NCI-H748 treated with DMSO at 0.1 percent for 48 hours (cell line): ENCODE results near the gene PCDHA7.
"Not testable (repeated sequence)": the region's sequence is repeated elsewhere in the genome, so short reads cannot be mapped to it uniquely, and the experiment has no call there.

Experiments
- DNase-seq: peaks from one replicate; lab custom pipeline; 2025; lab: John Stamatoyannopoulos, UW

PCDHA7 gene

DNA sequence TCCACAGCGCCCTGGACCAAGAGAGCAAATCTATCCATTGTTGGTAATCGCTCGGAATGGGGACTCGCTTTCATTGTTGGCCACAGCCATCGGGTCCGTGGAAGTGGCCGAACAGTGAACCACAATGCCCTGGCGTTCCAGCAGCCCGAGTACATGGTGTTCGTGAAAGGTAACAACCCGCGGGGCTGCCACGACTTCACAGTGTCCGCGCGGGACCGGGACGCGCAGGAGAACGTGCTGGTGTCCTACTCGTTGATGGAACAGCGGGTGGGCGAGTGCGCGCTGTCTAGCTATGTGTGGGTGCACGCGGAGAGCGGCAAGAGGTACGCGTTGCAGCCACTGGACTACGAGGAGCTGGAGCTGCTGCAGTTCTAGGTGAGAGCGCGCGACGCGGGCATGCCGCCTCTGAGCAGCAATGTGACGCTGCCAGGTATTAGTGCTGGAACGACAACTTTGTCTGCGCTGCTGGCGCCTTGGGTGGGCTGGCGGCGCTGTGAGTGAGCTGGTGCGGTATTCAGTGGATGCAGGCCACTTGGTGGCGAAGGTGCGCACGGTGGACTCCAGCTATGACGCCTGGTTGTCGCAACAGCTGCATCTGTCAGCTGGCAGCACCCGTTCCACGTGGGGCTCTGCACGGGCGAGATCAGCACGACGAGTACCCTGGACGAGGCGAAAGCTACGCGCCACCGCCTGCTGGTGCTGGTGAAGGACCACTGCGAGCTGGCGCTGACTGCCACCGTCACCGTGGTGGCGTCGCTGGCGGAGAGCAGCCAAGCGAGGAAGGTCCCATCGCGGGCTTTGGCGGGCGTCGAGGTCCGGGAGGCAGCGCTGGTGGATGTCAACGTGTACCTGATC lies 28.6 kb downstream of the PCDHA7 start:
- DNase-seq: no peak

GRCh38 chr5:140868721-140869554 lies 34.9 kb downstream of the PCDHA7 start, which contains the start of gene PCDHA11:
TSS of gene PCDHA11 (plus strand) at chr5:140868957. CDS start at chr5:140869104, 147 bp downstream.
- peak; percentile 84 for DNase-seq

DNA sequence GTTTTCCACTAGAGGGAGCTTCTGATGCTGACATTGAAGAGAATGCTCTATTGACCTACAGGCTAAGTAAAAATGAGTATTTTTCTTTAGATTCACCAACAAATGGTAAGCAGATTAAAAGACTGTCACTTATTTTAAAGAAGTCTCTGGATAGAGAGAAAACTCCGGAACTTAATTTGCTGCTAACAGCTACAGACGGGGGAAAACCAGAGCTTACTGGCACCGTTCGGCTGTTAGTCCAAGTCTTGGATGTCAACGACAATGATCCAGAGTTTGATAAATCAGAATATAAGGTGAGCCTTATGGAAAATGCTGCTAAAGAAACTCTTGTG lies 35.5 kb downstream of the PCDHA7 start:
- DNase-seq: no peak

DNA sequence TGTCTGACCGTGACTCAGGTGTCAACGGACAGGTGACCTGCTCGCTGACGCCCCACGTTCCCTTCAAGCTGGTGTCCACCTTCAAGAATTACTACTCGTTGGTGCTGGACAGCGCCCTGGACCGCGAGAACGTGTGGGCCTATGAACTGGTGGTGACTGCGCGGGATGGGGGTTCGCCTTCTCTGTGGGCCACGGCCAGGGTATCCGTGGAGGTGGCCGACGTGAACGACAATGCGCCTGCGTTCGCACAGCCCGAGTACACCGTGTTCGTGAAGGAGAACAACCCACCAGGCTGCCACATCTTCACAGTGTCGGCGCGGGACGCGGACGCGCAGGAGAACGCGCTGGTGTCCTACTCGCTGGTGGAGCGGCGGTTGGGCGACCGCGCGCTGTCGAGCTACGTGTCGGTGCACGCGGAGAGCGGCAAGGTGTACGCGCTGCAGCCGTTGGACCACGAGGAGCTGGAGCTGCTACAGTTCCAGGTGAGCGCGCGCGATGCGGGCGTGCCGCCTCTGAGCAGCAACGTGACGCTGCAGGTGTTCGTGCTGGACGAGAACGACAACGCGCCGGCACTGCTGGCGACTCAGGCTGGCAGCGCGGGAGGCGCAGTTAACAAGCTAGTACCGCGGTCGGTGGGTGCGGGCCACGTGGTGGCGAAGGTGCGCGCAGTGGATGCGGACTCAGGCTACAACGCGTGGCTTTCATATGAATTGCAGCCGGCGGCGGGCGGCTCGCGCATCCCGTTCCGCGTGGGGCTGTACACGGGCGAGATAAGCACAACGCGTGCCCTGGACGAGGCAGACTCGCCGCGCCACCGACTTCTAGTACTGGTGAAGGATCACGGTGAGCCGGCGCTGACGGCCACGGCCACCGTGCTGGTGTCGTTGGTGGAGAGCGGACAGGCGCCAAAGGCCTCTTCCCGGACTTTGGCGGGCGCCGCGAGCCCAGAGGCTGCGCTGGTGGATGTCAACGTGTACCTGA lies 36.4 kb downstream of the PCDHA7 start:
- DNase-seq: no peak

- DNase-seq: no peak
These were observed 41.3 kb downstream of the PCDHA7 start, which contains the start of gene PCDHA12 for GRCh38 chr5:140875085-140876065. TSS of gene PCDHA12 (plus strand) at chr5:140875308. CDS start at chr5:140875473, 165 bp downstream.

GRCh38 chr5:140876541-140877261 lies 42.6 kb downstream of the PCDHA7 start:
- not testable (repeated sequence) for DNase-seq

DNA sequence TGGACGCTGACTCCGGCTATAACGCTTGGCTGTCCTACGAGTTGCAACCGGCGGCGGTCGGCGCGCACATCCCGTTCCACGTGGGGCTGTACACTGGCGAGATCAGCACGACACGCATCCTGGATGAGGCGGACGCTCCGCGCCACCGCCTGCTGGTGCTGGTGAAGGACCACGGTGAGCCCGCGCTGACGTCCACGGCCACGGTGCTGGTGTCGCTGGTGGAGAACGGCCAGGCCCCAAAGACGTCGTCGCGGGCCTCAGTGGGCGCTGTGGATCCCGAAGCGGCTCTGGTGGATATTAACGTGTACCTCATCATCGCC lies 43.2 kb downstream of the PCDHA7 start:
- DNase-seq: no peak

GRCh38 chr5:140881889-140882590 lies 48.0 kb downstream of the PCDHA7 start, which contains the start of gene PCDHA13:
TSS of gene PCDHA13 (plus strand) at chr5:140882124. CDS start at chr5:140882269, 145 bp downstream.
- peak; percentile 85 for DNase-seq

- peak; percentile 87 for DNase-seq
These were observed 48.5 kb downstream of the PCDHA7 start for GRCh38 chr5:140882591-140882899.

DNA sequence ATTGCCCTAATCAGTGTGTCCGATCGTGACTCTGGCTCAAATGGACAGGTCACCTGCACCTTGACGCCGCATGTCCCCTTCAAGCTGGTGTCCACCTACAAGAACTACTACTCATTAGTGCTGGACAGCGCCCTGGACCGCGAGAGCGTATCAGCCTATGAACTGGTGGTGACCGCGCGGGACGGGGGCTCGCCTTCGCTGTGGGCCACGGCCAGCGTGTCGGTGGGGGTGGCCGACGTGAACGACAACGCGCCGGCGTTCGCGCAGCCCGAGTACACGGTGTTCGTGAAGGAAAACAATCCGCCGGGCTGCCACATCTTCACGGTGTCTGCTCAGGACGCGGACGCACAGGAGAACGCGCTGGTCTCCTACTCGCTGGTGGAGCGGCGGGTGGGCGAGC lies 49.3 kb downstream of the PCDHA7 start:
- DNase-seq: no peak

GRCh38 chr5:140883927-140884697 lies 50.0 kb downstream of the PCDHA7 start:
- DNase-seq: no peak
